Suppressor macrophage treated with lipopolysaccharide for 4 hours (primary cell): ENCODE data around the gene CBFA2T2.
"Not testable (repeated sequence)": the region's sequence is repeated elsewhere in the genome, so short reads cannot be mapped to it uniquely, and the experiment has no call there.

Experiments used
- DNase-seq: peaks from one replicate; pipeline ENCODE4 v3.0.0-alpha.2; 2020

Gene CBFA2T2

DNA sequence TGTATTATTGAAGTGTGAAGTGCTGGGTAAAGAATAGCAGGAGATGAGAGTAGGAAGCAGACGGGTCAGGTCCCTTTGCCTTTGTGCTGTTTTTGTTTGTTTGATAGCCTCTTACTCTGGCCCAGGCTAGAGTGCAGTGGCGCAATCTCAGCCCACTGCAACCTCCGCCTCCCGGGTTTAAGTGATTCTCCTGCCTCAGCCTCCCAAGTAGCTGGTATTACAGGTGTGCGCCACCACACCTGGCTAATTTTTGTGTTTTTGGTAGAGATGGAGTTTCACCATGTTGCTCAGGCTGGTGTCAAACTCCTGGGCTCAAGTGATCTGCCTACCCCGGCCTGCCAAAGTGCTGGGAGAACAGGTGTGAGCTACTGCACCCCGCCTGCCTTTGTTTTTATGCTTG lies 18.1 kb downstream of the CBFA2T2 start:
- not testable (repeated sequence) for DNase-seq

DNA sequence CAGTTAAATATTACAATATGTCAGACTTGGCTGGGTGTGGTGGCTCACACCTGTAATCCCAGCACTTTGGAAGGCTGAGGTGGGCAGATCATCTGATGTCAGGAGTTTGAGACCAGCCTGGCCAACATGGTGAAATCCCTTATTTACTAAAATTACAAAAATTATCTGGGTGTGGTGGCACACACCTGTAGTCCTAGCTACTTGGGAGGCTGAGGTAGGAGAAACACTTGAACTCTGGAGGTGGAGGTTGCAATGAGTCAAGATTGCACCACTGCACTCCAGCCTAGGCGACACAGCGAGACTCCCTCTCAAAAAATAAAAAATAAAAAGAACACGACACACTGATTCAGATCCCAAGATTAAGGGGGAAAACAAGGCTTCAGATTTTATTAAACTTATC lies 19.2 kb downstream of the CBFA2T2 start:
- not testable (repeated sequence) for DNase-seq

DNA sequence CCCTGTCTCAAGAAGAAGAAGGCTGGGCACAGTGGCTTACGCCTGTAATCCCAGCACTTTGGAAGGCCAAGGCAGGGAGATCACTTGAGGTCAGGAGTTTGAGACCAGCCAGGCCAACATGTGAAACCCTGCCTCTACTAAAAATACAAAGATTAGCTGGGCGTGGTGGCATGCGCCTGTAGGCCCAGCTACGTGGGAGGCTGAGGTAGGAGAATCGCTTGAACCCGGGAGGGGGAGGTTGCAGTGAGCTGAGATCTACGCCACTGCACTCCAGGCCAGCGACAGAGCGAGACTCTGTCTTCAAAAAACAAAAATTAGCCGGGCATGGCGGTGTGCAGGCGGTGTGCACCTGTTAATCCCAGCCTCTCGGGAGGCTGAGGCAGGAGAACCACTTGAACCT lies 22.0 kb downstream of the CBFA2T2 start:
- DNase-seq, result not testable (repeated sequence)

DNA sequence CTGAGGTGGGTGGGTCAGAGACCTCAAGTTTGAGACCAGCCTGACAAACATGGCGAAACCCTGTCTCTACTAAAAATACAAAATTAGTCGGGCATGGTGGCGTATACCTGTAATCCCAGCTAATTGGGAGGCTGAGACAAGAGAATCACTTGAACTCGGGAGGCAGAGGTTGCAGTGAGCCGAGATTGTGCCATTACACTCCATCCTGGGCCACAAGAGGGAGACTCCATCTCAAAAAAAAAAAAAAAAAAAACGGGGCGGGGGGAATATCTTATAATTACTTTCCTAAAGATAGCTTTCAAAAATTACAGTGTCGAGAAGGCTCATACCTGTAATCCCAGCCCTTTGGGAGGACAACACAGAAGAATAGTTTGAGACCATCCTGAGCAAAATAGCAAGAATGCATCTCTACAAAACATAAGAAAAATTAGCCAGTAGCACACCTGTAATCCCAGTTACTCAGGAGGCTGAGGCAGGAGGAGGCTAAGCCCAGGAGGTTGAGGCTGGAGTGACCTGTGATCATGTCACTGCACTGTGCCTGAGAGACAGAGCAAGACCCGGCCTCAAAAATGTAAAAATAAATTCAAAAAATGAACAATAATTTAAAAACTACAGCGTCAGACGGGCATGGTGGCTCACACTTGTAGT lies 25.8 kb downstream of the CBFA2T2 start:
- no peak for DNase-seq

DNA sequence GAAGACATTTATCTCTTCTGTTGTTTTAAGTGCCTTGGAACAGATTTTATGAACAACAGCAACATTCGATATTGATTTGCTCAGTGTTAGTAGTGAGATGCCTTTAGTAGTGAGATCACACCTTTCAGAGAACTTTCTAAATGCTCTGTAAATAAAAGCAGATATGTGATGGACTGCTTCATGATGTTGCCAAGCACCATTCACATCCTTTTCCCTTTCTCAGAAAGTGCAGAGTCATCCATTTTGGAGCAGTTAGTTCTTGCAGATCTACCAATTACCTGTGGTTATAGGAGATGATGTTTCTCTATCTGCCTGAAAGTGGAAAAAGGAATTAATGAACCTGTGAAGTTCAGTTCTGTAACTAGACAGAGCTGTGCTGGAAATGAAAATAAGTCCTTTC lies 27.0 kb downstream of the CBFA2T2 start:
- no peak for DNase-seq

DNA sequence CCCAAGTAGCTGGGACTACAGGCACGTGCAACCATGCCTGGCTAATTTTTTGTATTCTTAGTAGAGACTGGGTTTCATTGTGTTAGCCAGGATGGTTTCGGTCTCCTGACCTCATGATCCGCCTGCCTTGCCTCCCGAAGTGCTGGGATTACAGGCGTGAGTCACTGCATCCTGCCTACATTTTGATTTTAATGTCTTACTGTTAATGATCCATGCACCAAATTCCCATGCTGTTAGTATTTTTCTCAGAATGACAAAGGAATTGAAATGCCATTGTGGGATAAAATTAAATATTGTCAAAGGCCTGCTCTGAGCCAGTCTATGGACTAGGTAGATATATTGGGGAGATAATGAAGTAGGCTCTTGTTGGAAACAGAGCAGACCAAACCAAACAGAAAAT lies 28.2 kb downstream of the CBFA2T2 start:
- DNase-seq, result no peak

DNA sequence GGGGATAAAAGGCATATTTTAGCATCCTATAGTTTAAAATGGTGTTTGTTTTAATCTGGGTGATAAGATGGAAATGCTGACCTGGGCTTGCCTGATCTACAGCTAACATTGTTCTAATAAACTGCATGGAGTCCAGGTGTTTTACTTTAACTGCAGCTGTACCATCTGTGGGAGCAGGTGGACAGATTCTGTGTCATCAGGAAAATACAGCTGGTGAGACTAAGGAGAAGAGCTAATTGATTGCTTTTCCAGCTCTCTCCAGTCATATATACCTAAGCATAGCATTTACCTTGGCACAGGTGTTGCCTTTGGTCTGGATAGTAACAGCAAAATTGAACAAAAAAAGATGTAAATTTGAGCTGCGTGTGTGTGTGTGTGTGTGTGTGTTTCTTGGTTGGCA lies 31.6 kb downstream of the CBFA2T2 start:
- no peak for DNase-seq

DNA sequence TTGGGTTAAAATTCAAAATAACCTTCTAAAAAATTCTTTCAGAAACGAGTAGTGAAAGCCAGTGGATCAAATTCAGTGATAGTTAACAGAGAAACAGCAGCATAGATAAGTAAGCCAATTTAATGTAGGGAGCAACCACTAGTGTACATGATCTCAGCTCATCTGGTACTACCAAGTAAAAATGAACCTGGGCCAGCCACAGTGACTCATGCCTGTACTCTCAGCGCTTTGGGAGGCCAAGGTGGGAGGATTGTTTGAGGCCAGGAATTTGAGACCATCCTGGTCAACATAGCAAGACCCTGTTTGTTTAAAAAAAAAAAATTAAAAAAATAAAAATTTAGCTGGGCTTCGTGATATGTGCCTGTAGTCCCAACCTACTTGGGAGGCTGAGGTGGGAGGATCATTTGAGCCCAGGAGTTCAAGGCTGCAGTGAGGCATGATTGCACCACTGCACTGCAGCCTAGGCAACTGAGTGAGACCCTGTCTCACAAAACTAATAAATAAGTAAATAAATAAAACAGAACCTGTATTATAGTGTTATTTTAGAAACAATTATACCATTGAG lies 32.4 kb downstream of the CBFA2T2 start:
- no peak for DNase-seq

DNA sequence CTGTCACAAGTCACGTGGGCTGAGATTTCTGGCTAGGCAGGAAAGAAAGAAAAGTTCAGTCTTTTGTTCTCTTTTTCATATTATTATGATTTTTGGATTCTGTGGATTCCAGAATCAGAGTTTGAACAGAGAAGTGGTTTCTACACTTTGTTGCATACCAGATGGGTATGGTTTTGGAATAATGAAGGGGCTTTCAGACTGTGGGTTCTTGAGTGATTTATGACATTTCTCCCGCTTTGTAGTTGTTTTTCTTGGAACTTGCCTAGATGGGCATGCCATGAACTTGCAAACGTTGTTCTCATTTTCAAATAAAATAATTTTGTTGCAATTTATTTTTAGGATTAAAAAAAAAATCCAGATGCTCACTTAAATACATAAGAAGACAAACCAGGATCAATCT lies 34.4 kb downstream of the CBFA2T2 start:
- DNase-seq, result no peak

DNA sequence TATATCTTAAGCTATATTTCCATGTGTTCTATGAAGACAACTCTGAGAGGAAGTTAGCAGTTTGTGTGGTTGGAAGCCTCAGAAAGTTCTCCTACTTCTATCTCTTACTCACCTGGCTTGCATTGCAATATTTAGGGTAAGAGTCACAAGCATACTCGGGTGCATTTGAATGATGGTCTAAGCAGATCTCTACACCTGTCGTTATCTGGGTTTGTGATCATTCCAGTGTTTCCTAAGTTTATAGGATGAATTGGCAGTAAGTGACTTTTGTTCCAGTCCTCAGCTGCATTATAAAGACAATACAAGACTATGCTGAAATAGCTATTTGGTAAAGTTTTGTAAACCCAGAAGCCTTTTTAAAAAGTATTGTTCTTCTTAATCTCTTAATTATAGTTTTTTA lies 36.9 kb downstream of the CBFA2T2 start:
- DNase-seq, result no peak

DNA sequence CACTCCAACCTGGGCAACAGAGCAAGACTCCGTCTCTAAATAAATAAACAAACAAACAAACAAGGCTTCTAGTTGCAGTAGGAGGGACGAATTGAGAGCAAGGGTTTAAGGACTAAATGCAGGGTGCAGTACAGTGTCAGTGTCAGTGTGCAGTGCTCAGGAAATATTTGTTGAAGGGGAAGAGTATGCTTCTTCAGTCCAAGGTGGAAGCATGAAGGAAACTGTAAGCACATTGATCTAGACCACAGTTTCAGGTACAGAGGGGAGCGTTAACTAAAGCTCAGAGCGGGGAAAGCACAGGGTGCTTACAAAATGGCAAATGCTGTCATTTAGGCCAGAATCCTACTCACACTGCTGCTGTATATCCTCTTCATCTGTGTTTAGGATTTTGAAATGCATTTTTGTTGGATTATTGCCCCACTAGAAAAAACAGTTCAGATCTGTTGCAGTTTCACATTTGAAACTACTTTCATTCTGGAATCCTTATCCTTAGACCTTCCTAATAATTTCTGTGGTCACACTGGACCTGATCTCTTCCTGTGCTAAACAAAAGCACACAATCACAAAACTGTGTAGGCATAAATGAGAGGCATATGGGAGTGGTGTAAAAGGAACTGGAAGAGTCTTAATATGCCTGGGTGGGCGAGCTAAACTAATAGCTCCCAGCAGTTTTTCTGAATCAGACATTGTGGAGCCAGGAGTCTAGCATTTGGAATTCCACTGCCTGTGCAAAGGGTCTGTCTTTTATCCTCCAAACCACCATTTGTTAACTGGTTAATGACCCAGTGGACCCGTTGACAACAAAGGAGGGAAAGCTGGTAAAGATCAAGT lies 41.4 kb downstream of the CBFA2T2 start:
- DNase-seq, result peak; percentile 3

DNA sequence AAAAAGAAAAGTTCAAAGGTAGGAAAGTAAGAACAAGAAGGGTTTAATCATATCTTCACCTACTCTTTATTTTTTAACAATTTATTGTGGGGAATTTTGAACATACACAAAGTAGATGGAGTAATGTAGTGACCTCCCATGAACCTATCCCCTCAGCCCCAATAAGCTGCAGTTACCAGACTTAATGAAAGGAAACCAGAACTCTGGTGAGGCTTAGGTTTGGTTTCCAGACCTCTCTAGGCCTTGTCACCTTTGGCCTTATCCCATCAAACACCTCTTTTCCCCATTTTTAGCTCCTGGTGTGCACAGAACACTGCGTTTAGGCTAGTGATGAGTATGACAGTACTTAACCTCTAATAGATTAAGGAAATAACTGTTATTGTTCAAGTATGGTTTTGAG lies 42.0 kb downstream of the CBFA2T2 start:
- DNase-seq, result no peak

DNA sequence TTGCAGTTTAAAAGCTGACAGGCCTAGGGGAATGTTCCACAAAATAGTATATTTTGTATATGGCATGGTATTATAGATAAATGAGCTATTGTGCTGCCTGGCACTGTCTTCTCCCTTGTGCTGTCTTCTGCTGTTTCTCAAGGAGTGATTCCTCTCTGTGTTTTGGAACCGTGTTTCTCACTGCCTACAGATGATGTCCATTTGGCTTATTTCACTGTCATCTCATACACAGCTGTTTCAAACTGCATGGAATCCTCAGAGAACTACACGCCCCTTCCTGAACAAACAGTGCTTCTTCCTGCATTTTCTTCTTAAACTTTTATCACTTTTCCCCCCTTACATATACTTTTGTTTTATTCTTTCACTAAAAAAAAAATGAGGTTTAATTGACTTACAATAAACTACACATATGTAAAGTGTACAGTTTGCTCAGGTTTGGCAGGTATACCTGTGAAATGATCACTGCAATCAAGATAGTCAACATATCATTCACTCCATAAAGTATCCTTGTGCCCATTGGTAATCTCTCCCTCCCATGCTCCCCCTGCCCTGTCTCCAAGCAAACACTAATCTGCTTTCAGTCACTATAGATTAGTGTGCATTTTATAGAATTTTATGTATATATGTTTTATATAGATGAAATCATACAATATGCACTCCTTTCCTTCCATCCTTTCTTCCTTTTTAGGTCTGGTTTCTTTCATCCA lies 43.0 kb downstream of the CBFA2T2 start:
- DNase-seq, result no peak

DNA sequence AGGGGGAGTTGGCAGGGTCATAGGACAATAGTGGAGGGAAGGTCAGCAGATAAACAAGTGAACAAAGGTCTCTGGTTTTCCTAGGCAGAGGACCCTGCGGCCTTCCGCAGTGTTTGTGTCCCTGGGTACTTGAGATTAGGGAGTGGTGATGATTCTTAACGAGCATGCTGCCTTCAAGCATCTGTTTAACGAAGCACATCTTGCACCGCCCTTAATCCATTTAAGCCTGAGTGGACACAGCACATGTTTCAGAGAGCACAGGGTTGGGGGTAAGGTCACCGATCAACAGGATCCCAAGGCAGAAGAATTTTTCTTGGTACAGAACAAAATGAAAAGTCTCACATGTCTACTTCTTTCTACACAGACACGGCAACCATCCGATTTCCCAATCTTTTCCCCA lies 45.8 kb downstream of the CBFA2T2 start:
- DNase-seq, result not testable (repeated sequence)

DNA sequence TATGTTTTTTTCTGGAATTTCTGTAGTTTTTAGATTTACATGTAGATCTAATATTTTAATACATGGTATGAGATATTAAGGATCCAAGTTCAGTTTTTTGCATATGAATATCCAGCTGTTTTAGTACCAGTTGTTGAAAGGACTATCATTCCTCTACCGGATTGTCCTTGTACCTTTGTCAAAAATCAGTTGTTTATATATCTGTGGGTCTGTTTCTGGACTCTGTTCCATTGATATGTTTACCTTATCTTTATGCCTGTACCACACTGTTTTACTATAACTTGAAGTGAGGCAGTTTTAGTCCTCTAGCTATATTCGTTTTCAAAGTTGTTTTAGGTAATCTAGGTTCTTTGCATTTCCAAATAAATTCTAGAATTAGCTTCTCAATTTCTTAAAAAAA lies 47.7 kb downstream of the CBFA2T2 start:
- DNase-seq, result no peak

DNA sequence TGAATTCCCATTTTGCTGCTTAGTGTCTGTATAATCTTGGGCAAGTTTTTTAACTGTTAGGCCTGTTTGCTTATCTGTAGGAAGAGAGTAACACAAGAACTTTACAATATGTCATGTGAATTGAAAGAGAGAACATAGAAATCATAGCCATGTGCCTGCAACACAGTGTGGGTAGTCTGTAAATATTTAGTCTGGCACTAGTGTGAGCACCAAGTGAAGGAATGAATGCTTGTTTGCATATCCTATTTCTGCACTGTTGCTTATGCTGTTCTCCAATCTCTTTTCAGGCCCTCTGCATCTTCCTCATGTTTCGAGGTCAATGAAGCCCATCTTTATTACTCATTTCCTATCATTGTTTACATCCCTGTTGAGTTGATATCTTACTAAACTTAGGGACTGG lies 49.2 kb downstream of the CBFA2T2 start:
- no peak for DNase-seq

DNA sequence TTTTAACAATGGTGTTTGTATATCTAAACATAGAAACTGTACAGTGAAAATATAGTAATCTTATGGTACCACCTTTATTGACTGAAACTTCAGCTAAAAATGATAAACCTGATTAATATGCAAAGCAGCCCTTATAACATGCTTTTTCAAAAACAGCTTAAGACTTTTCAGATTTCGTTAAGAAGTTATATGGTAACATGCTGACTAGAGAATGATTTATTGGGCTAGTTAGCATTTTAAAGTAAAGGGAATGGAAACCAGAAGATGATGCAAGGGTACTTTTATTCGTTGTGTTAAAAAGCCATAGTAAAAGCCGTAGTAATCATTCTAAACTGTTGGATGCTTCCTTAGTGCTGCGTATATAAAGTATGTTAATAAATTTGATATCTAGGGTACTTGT lies 50.5 kb downstream of the CBFA2T2 start:
- DNase-seq, result no peak

DNA sequence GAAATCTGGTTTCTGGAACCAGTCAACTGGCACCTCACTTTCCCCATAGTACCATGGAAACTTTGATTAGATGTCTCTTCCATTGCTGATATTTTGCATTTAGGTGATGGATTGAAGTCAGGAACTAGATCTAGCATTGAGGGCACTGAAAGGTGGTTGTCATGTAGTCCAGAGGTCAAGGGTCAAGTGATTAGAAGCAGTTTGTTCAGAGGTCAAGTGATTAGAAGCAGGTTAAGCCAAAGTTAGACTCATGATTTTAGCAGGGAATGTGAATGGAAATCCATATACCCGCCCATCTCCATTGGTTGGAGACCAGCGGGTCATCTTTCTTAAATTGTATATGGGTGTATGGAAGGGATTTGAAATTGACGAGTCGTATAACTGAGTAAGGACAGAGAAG lies 51.2 kb downstream of the CBFA2T2 start:
- DNase-seq, result no peak

DNA sequence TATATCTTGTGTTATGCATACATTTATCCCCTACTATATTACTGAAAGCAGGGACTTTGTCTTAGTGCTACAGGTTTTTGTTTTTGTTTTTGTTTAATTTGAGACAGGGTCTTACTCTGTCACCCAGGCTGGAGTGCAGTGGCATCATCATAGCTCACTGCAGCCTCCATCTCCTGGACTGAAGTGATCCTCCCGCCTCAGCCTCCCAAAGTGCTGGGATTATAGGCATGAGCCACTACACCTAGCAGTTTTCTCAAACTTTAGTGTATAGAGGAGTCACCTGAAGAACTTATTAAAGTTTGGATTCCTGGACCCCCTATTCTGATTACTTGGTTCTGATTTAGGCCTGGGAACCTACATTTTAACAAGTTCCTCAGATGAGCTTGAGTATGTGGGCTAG lies 51.9 kb downstream of the CBFA2T2 start:
- DNase-seq, result no peak

DNA sequence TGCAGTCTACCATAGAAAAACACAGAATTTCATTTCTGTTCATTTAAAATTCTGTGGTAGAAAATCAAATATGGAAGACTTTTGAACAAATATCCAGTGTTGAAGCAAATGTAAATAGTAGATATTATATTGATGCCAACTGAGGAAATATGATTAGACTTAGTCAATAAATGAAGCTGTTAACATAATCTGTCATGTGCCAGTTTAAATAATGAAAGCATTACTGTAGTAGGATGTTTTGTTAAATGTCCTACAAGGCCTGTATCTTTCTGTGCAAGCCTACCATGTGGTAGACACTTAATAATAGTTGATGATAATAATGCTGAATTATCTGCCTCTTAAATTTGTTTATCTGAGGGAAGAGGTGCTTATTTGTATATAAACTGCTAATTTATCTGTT lies 55.9 kb downstream of the CBFA2T2 start:
- DNase-seq, result no peak

DNA sequence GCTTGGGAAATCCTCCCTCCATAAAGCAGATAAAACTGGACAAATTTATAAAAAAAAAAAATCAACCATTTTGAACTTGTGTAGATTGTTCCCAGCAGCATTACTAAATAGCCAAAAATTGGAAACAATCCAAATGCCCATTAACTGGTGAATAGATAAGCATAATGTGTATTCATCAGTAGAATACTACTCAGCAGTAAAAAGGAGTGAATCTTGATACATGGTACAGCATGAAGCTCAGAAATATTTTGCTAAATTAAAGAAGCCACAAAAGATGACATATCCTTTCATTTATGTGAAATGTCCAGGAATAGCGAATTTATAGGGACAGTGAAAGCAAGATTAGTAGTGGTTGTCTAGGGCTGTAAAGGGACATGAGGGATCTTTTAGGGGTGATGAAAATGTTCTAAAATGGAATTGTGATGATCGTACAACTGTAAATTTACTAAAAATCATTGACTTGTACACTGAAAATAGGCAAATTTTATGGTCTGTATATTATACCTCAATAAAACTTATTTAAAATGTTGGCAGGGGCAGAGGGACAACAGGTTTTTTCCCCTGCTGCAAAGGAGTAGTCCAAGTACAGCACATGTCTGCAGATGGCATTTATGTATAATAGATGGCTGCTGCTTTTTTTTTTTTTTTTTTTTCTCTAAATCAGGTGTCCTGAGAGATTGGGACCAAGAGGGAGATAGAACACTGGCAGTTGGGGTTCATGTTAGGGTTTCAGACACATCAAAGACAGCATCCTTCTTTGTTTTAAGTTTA lies 59.5 kb downstream of the CBFA2T2 start:
- no peak for DNase-seq

DNA sequence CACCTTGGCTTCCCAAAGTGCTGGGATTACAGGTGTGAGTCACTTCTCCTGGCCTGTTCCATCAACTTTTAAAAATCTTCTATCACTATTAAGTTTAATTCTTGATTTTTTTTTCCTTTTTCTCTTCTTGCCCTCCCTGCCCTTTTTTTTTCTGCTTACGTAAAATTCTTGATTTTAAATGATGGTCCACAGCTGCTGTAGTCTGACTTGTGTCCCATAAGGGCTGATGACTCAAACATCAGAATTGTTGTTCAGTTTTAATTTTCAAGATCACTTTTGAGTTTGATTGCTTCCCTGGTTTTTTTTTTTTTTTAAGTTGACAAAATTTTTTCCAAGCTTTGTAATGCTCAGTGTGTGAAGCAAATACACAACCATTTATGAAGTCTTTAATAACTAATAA lies 61.9 kb downstream of the CBFA2T2 start:
- DNase-seq, result no peak

DNA sequence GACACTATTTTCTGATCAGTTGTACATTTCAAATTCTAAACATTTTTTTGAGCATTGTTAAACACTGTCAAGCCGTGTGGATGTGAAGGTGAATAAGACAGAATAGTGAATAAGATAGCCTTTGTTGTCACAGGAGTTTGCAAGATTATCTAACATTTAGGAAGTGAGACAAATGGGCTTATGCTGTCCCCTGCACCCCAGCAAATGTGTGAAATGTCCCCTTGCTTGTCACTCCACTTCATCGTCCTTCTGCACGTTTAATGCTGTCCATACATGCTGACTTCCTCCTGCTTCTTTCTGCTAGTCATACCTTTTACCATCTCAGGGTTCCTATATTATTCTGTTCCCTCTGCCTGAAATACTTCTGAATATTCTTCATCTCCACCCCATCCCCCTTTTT lies 62.6 kb downstream of the CBFA2T2 start:
- DNase-seq, result no peak
